ENCODE data around the gene COL1A1.

DNA sequence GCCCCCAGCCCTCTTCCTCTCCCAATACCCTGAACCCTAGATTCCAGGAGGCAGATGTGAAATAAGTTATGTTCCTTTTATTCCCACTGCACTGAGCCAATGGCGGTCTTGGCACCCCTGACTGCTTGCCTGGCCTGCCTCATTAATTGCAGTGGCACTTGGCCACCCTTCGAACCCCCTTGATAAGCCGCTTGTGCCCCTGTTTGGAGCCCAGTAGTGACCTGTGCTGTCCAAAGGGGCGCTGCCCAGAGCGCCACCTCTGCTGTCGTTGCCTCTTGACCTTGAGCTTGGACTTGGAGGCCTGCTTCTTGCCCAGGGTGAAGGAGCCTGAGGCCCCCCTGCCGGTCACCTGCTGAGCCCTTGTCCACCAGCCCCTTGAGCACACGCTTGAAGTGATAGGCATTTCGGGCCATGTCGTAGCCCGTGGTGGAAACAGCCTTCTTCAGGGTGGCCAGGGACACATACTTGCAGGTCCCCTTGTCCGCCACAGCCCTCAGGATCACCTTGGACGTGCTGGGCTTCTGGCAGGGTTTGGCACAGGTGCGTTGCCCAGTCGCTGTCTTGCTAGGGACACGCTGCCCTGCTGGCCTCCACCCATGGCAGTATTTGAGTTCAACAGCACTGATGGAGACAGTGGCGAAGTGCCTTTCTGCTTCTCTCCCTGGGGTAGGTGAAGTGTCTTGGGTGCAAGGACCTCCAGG lies 29.9 kb downstream of the COL1A1 start:
- TF ChIP-seq, protein P1, sequence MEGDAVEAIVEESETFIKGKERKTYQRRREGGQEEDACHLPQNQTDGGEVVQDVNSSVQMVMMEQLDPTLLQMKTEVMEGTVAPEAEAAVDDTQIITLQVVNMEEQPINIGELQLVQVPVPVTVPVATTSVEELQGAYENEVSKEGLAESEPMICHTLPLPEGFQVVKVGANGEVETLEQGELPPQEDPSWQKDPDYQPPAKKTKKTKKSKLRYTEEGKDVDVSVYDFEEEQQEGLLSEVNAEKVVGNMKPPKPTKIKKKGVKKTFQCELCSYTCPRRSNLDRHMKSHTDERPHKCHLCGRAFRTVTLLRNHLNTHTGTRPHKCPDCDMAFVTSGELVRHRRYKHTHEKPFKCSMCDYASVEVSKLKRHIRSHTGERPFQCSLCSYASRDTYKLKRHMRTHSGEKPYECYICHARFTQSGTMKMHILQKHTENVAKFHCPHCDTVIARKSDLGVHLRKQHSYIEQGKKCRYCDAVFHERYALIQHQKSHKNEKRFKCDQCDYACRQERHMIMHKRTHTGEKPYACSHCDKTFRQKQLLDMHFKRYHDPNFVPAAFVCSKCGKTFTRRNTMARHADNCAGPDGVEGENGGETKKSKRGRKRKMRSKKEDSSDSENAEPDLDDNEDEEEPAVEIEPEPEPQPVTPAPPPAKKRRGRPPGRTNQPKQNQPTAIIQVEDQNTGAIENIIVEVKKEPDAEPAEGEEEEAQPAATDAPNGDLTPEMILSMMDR (IDR thresholded peaks at IDR 0.05): no peak
- no peak for TF ChIP-seq POLR2A (IDR thresholded peaks at IDR 0.05)

Data from body of pancreas (tissue), 4 donors.